Measurements from ENCODE around the gene ATXN2. TPM values are rescaled to one million over a fixed set of nuclear protein-coding genes. Genes with fewer than 3 reads are reported as not detected.

Gene ATXN2
- total RNA-seq, 1 donor from 2014 or later = 14.2 TPM

GRCh38 chr12:111409780-111410430 is 189.2 kb downstream of the ATXN2 start:
- no peak overlapping the region for H3K4me3 ChIP-seq (ENCODE audit: low read depth, low read length)
- DNase-seq (ENCODE audit: low read depth) = no peak
- no peak for TF ChIP-seq CTCF (conservative IDR thresholded peaks at IDR 0.05; ENCODE audit: low read depth, low read length)

- no peak overlapping the region for H3K4me3 ChIP-seq (ENCODE audit: low read depth, low read length)
- TF ChIP-seq CTCF (conservative IDR thresholded peaks at IDR 0.05; ENCODE audit: low read depth, low read length) = no peak
- DNase-seq (ENCODE audit: low read depth) = no peak
Observed at GRCh38 chr12:111409403-111409779, 189.7 kb downstream of the ATXN2 start.

- no peak overlapping the region for H3K4me3 ChIP-seq (ENCODE audit: low read depth, low read length)
- no peak for TF ChIP-seq CTCF (conservative IDR thresholded peaks at IDR 0.05; ENCODE audit: low read depth, low read length)
- DNase-seq (ENCODE audit: low read depth) = no peak
Observed at GRCh38 chr12:111408686-111409402, 190.3 kb downstream of the ATXN2 start.

GRCh38 chr12:111408116-111408440 is 191.0 kb downstream of the ATXN2 start:
- TF ChIP-seq CTCF (conservative IDR thresholded peaks at IDR 0.05; ENCODE audit: low read depth, low read length) = no peak
- peak overlapping the region; percentile 86 for H3K4me3 ChIP-seq (ENCODE audit: low read depth, low read length)
- no peak for DNase-seq (ENCODE audit: low read depth)

- no peak for DNase-seq (ENCODE audit: low read depth)
- H3K4me3 ChIP-seq (ENCODE audit: low read depth, low read length) = peak overlapping the region; percentile 86
- TF ChIP-seq CTCF (conservative IDR thresholded peaks at IDR 0.05; ENCODE audit: low read depth, low read length) = no peak
Observed at GRCh38 chr12:111407377-111408115, 191.6 kb downstream of the ATXN2 start.

- no peak for TF ChIP-seq CTCF (conservative IDR thresholded peaks at IDR 0.05; ENCODE audit: low read depth, low read length)
- DNase-seq (ENCODE audit: low read depth) = no peak
- H3K4me3 ChIP-seq (ENCODE audit: low read depth, low read length) = peak overlapping the region; percentile 86
Observed at GRCh38 chr12:111406474-111407376, 192.4 kb downstream of the ATXN2 start.

Measured in epithelial cell of proximal tubule (primary cell).